Measurements from ENCODE around the gene SLC5A12.
"Not testable (repeated sequence)": the region's sequence is repeated elsewhere in the genome, so short reads cannot be mapped to it uniquely, and the experiment has no call there.

Gene SLC5A12

GRCh38 chr11:26655287-26655686 is 66.6 kb downstream of the SLC5A12 start:
- FAIRE-seq (no peak), DNase-seq (ENCODE audit: low spot score) (no peak)

- DNase-seq (ENCODE audit: low spot score) (no peak), FAIRE-seq (no peak)
Observed at GRCh38 chr11:26651916-26652315, 69.9 kb downstream of the SLC5A12 start.

DNA sequence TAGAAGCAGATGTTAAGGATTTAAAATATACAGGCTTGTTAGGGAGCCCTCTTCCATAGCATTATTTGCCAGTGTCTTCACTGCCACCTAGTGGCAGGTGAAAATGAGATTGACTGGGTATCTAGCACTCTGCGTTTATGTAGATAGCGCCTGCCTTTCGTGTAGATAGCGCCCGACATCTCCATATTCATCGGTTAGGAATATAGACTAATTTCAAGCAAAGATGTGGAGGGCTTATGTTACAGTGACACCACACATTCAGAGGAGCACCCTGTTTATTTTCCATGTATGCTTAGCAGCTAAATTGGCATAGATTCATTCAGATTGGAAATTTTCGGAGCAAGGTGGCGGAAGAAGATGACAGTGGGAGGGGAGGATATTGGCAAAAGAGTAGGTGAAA is 72.0 kb downstream of the SLC5A12 start:
- DNase-seq (ENCODE audit: low spot score) = peak; percentile 27
- FAIRE-seq = no peak

GRCh38 chr11:26643314-26643713 is 78.5 kb downstream of the SLC5A12 start:
- not testable (repeated sequence) for DNase-seq (ENCODE audit: low spot score); FAIRE-seq

- FAIRE-seq = no peak
- no peak for DNase-seq (ENCODE audit: low spot score)
Observed at GRCh38 chr11:26632691-26633159, 89.1 kb downstream of the SLC5A12 start.

- DNase-seq (ENCODE audit: low spot score) = no peak
- FAIRE-seq = no peak
Observed at GRCh38 chr11:26626346-26626745, 95.5 kb downstream of the SLC5A12 start.

DNA sequence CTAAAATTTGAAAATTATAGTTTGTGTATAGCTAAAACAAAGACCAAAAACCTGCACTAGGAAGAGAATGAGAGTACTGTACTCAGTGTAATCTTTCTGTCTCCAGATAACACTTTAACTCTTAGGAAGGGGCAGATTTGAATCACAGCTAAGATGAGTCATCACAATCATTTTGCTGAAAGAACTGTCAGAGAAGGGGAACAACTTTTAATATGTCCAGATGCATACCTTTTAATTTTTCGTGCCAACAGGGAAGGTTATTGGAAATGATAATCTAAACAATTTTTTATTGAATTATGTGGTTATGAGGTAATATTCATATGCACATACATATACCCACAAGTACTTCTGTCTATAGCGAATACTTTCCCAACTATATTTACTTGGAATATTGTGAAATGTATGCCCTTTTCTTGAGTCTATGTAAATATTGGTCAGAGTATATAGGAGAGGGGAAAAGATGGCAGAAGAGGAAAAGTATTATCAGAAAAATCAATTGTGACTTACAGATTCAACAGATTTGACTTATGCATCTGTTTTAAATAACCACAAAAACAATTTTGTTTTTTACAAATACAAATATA is 98.7 kb downstream of the SLC5A12 start:
- no peak for DNase-seq (ENCODE audit: low spot score)

DNA sequence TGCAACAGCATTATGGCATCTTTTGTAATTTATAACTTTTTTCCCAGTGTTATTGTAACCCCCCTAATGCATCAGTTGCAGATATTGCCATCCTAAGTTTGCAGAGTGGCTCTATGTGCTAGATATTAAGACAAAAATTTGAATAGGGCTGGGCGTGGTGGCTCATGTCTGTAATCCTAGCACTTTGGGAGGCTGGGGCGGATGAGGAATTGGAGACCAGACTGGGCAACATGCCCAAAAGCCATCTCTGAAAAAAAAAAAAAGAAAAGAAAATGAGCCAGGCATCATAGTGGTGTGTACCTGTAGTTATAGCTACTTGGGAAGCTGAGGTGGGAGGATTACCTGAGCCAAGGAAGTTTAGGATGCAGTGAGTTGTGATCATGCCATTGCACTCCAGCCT is 99.7 kb downstream of the SLC5A12 start:
- DNase-seq (ENCODE audit: low spot score) = no peak

More for the DNA sequence above, 98.7 kb downstream of the SLC5A12 start:
- no peak for FAIRE-seq

DNA sequence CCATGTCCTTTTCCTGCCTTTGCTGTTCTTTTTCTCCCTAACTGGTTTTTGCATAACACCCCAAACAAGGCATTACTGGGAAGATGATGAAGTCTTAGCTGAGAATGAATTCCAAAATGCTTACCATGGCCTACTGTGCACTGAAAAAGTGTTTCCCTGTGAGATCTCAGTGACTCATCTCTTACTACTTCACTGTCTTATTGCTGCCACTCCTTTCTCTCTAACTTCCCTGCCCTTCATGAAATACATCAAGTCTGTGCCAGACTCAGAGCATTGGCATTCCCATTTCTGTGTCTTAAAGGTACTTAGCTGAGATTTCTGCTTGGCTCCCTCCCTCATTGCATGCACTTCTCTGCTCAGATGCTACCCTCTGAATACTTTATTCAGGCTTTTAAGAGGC is 100.7 kb downstream of the SLC5A12 start:
- FAIRE-seq = no peak
- DNase-seq (ENCODE audit: low spot score) = peak; percentile 47

More for the DNA sequence above, 99.7 kb downstream of the SLC5A12 start:
- FAIRE-seq = no peak

- DNase-seq (ENCODE audit: low spot score) (no peak), FAIRE-seq (no peak)
Observed at GRCh38 chr11:26620282-26621045, 101.4 kb downstream of the SLC5A12 start.

GRCh38 chr11:26618441-26618840 is 103.4 kb downstream of the SLC5A12 start:
- DNase-seq (ENCODE audit: low spot score) (no peak), FAIRE-seq (no peak)
